Measurements from ENCODE around the gene IGF1R. TPM values are rescaled to one million over a fixed set of nuclear protein-coding genes. Genes with fewer than 3 reads are reported as not detected.

The IGF1R gene
- total RNA-seq, 1 experiment from 2014 or later, result 14.1 TPM

GRCh38 chr15:98781838-98782237 is 133.5 kb downstream of the IGF1R start:
- Histone ChIP-seq H3K27me3 (replicated peaks) (no peaks in the 10 kb centered on the region), H3K4me1 (replicated peaks) (peaks cover 8% of the 10 kb centered on the region), H3K27ac (no peak overlapping the region), H3K4me3 (no peak overlapping the region), H3K9me3 (replicated peaks) (no peaks in the 10 kb centered on the region), H3K36me3 (no peaks in the 10 kb centered on the region)
- DNase-seq (ENCODE audit: low read depth in 1 of 2, low spot score in 2 of 2), result no peak

GRCh38 chr15:98782801-98783200 is 134.5 kb downstream of the IGF1R start:
- Histone ChIP-seq H3K4me1 (replicated peaks) (no peaks in the 10 kb centered on the region), H3K36me3 (no peaks in the 10 kb centered on the region), H3K27ac (no peak overlapping the region), H3K27me3 (replicated peaks) (no peaks in the 10 kb centered on the region), H3K4me3 (no peak overlapping the region), H3K9me3 (replicated peaks) (no peaks in the 10 kb centered on the region)
- no peak for DNase-seq (ENCODE audit: low read depth in 1 of 2, low spot score in 2 of 2)

GRCh38 chr15:98785431-98785806 is 137.1 kb downstream of the IGF1R start:
- Histone ChIP-seq H3K4me1 (replicated peaks) (no peaks in the 10 kb centered on the region), H3K4me3 (no peak overlapping the region), H3K27me3 (replicated peaks) (no peaks in the 10 kb centered on the region), H3K9me3 (replicated peaks) (no peaks in the 10 kb centered on the region), H3K27ac (no peak overlapping the region), H3K36me3 (no peaks in the 10 kb centered on the region)
- DNase-seq (ENCODE audit: low read depth in 1 of 2, low spot score in 2 of 2), result no peak

GRCh38 chr15:98785807-98786621 is 137.7 kb downstream of the IGF1R start:
- Histone ChIP-seq H3K27ac (no peak overlapping the region), H3K4me3 (no peak overlapping the region)

GRCh38 chr15:98786717-98787116 is 138.4 kb downstream of the IGF1R start:
- DNase-seq (ENCODE audit: low read depth in 1 of 2, low spot score in 2 of 2), result no peak

More at GRCh38 chr15:98785807-98786621, 137.7 kb downstream of the IGF1R start:
- H3K9me3 ChIP-seq (replicated peaks), result no peaks in the 10 kb centered on the region
- no peaks in the 10 kb centered on the region for H3K4me1 ChIP-seq (replicated peaks)
- no peak for DNase-seq (ENCODE audit: low read depth in 1 of 2, low spot score in 2 of 2)
- H3K27me3 ChIP-seq (replicated peaks), result no peaks in the 10 kb centered on the region
- no peaks in the 10 kb centered on the region for H3K36me3 ChIP-seq

GRCh38 chr15:98787194-98787593 is 138.9 kb downstream of the IGF1R start:
- Histone ChIP-seq H3K36me3 (no peaks in the 10 kb centered on the region), H3K4me1 (replicated peaks) (no peaks in the 10 kb centered on the region), H3K27me3 (replicated peaks) (no peaks in the 10 kb centered on the region), H3K9me3 (replicated peaks) (no peaks in the 10 kb centered on the region), H3K27ac (no peak overlapping the region), H3K4me3 (no peak overlapping the region)
- DNase-seq (ENCODE audit: low read depth in 1 of 2, low spot score in 2 of 2), result no peak

More at GRCh38 chr15:98786717-98787116, 138.4 kb downstream of the IGF1R start:
- H3K36me3 ChIP-seq, result no peaks in the 10 kb centered on the region
- H3K4me3 ChIP-seq, result no peak overlapping the region
- H3K27me3 ChIP-seq (replicated peaks), result no peaks in the 10 kb centered on the region
- H3K9me3 ChIP-seq (replicated peaks), result no peaks in the 10 kb centered on the region
- H3K27ac ChIP-seq, result no peak overlapping the region
- H3K4me1 ChIP-seq (replicated peaks), result no peaks in the 10 kb centered on the region

- H3K4me3 ChIP-seq, result no peak overlapping the region
- H3K36me3 ChIP-seq, result no peaks in the 10 kb centered on the region
- H3K4me1 ChIP-seq (replicated peaks), result no peaks in the 10 kb centered on the region
- no peak overlapping the region for H3K27ac ChIP-seq
- H3K9me3 ChIP-seq (replicated peaks), result no peaks in the 10 kb centered on the region
- no peak for DNase-seq (ENCODE audit: low read depth in 1 of 2, low spot score in 2 of 2)
- no peaks in the 10 kb centered on the region for H3K27me3 ChIP-seq (replicated peaks)
These were observed 139.8 kb downstream of the IGF1R start for GRCh38 chr15:98787936-98788757.

- Histone ChIP-seq H3K27me3 (replicated peaks) (no peaks in the 10 kb centered on the region), H3K4me3 (no peak overlapping the region), H3K36me3 (no peaks in the 10 kb centered on the region), H3K9me3 (replicated peaks) (no peaks in the 10 kb centered on the region), H3K27ac (no peak overlapping the region), H3K4me1 (replicated peaks) (no peaks in the 10 kb centered on the region)
- DNase-seq (ENCODE audit: low read depth in 1 of 2, low spot score in 2 of 2), result no peak
These were observed 140.7 kb downstream of the IGF1R start for GRCh38 chr15:98789020-98789419.

- no peak overlapping the region for H3K4me3 ChIP-seq
- H3K4me1 ChIP-seq (replicated peaks), result no peaks in the 10 kb centered on the region
- no peak for DNase-seq (ENCODE audit: low read depth in 1 of 2, low spot score in 2 of 2)
- no peaks in the 10 kb centered on the region for H3K27me3 ChIP-seq (replicated peaks)
- H3K9me3 ChIP-seq (replicated peaks), result no peaks in the 10 kb centered on the region
- H3K36me3 ChIP-seq, result no peaks in the 10 kb centered on the region
- no peak overlapping the region for H3K27ac ChIP-seq
These were observed 141.9 kb downstream of the IGF1R start for GRCh38 chr15:98790270-98790669.

- no peak for DNase-seq (ENCODE audit: low read depth in 1 of 2, low spot score in 2 of 2)
- H3K4me1 ChIP-seq (replicated peaks), result no peaks in the 10 kb centered on the region
- H3K27ac ChIP-seq, result no peak overlapping the region
- H3K4me3 ChIP-seq, result no peak overlapping the region
- H3K9me3 ChIP-seq (replicated peaks), result no peaks in the 10 kb centered on the region
- no peaks in the 10 kb centered on the region for H3K36me3 ChIP-seq
- H3K27me3 ChIP-seq (replicated peaks), result no peaks in the 10 kb centered on the region
These were observed 142.8 kb downstream of the IGF1R start for GRCh38 chr15:98791046-98791701.

GRCh38 chr15:98792117-98792516 is 143.8 kb downstream of the IGF1R start:
- H3K36me3 ChIP-seq, result no peaks in the 10 kb centered on the region
- no peaks in the 10 kb centered on the region for H3K4me1 ChIP-seq (replicated peaks)

GRCh38 chr15:98794211-98794610 is 145.9 kb downstream of the IGF1R start:
- H3K4me1 ChIP-seq (replicated peaks), result peaks cover 8% of the 10 kb centered on the region
- DNase-seq (ENCODE audit: low read depth in 1 of 2, low spot score in 2 of 2), result no peak
- H3K4me3 ChIP-seq, result no peak overlapping the region
- no peaks in the 10 kb centered on the region for H3K36me3 ChIP-seq
- no peak overlapping the region for H3K27ac ChIP-seq
- H3K9me3 ChIP-seq (replicated peaks), result no peaks in the 10 kb centered on the region
- no peaks in the 10 kb centered on the region for H3K27me3 ChIP-seq (replicated peaks)

More at GRCh38 chr15:98792117-98792516, 143.8 kb downstream of the IGF1R start:
- DNase-seq (ENCODE audit: low read depth in 1 of 2, low spot score in 2 of 2), result no peak
- Histone ChIP-seq H3K4me3 (no peak overlapping the region), H3K27ac (no peak overlapping the region), H3K9me3 (replicated peaks) (no peaks in the 10 kb centered on the region), H3K27me3 (replicated peaks) (no peaks in the 10 kb centered on the region)

- H3K27ac ChIP-seq, result no peak overlapping the region
- no peaks in the 10 kb centered on the region for H3K27me3 ChIP-seq (replicated peaks)
- no peaks in the 10 kb centered on the region for H3K36me3 ChIP-seq
- H3K4me3 ChIP-seq, result no peak overlapping the region
- H3K9me3 ChIP-seq (replicated peaks), result no peaks in the 10 kb centered on the region
- H3K4me1 ChIP-seq (replicated peaks), result peaks cover 13% of the 10 kb centered on the region
- no peak for DNase-seq (ENCODE audit: low read depth in 1 of 2, low spot score in 2 of 2)
These were observed 146.4 kb downstream of the IGF1R start for GRCh38 chr15:98794748-98795147.

GRCh38 chr15:98795980-98796379 is 147.6 kb downstream of the IGF1R start:
- no peaks in the 10 kb centered on the region for H3K27me3 ChIP-seq (replicated peaks)
- H3K4me3 ChIP-seq, result no peak overlapping the region
- H3K27ac ChIP-seq, result no peak overlapping the region
- no peak for DNase-seq (ENCODE audit: low read depth in 1 of 2, low spot score in 2 of 2)
- H3K36me3 ChIP-seq, result no peaks in the 10 kb centered on the region
- no peaks in the 10 kb centered on the region for H3K9me3 ChIP-seq (replicated peaks)
- peaks cover 24% of the 10 kb centered on the region for H3K4me1 ChIP-seq (replicated peaks)
